GM23338 (cell line): ENCODE results near the gene MYO18A. TPM values are rescaled to one million over a fixed set of nuclear protein-coding genes. Genes with fewer than 3 reads are reported as not detected.

ENCODE experiments used
- ATAC-seq: fragments of 200-7000 bp; cut with Tn5 transposase; 3 replicates; pipeline ENCODE4 v1.9.1; 2020
- DNase-seq: peaks from one replicate; pipeline ENCODE4 v3.0.0-alpha.2; 2015; ENCODE audit warnings: low spot score
- H2AFZ ChIP-seq: fragments of 200-600 bp; sonication (generic); 2 replicates; pipeline ENCODE4 v1.8.0; 2016; ENCODE audit warnings: antibody characterized with exemption, mild to moderate bottlenecking, moderate library complexity
- H3F3A ChIP-seq: fragments of 200-600 bp; sonication (generic); replicated peaks from 2 replicates; pipeline ENCODE4 v1.8.0; 2017; ENCODE audit warnings: antibody characterized with exemption, mixed run types, low read depth
- H3K27ac ChIP-seq: fragments of 200-600 bp; sonication (generic); 2 replicates; pipeline ENCODE4 v1.6.1; 2016; ENCODE audit warnings: low read depth
- H3K27me3 ChIP-seq: fragments of 200-600 bp; sonication (generic); 2 replicates; pipeline ENCODE4 v1.8.0; 2016; ENCODE audit warnings: mild to moderate bottlenecking, mixed run types, moderate library complexity; ENCODE audit not compliant: insufficient read depth
- H3K36me3 ChIP-seq: fragments of 200-600 bp; sonication (generic); 2 replicates; pipeline ENCODE4 v1.8.0; 2016; ENCODE audit warnings: mild to moderate bottlenecking; ENCODE audit not compliant: insufficient read depth
- H3K4me1 ChIP-seq: fragments of 200-600 bp; sonication (generic); 2 replicates; pipeline ENCODE4 v1.8.0; 2016; ENCODE audit warnings: mild to moderate bottlenecking, moderate library complexity; ENCODE audit not compliant: insufficient read depth
- H3K4me2 ChIP-seq: fragments of 200-600 bp; sonication (generic); 2 replicates; pipeline ENCODE4 v1.7.1; 2017; ENCODE audit warnings: mixed run types
- H3K4me3 ChIP-seq: fragments of 200-600 bp; sonication (generic); 2 replicates; pipeline ENCODE4 v1.6.1; 2016; ENCODE audit warnings: mixed run types
- H3K79me2 ChIP-seq: fragments of 200-600 bp; sonication (generic); replicated peaks from 2 replicates; pipeline ENCODE4 v1.8.0; 2017; ENCODE audit warnings: mild to moderate bottlenecking; ENCODE audit not compliant: insufficient read depth
- H3K9me2 ChIP-seq: fragments of 200-600 bp; sonication (generic); 2 replicates; pipeline ENCODE4 v1.8.0; 2017; ENCODE audit not compliant: insufficient read depth
- H4K20me1 ChIP-seq: fragments of 200-600 bp; sonication (generic); replicated peaks from 2 replicates; pipeline ENCODE4 v1.8.0; 2017; ENCODE audit warnings: mild to moderate bottlenecking; ENCODE audit not compliant: insufficient read depth
- H3K27ac Mint-ChIP-seq: 2 replicates; pipeline ENCODE4 v1.8.0; 2020; ENCODE audit warnings: inconsistent platforms, mild to moderate bottlenecking, moderate library complexity, mixed read lengths
- H3K27me3 Mint-ChIP-seq: 3 replicates; pipeline ENCODE4 v1.8.0; 2022; ENCODE audit warnings: low read depth, mild to moderate bottlenecking, moderate library complexity, mixed read lengths, inconsistent platforms; ENCODE audit not compliant: insufficient read depth, poor library complexity
- H3K36me3 Mint-ChIP-seq: 3 replicates; pipeline ENCODE4 v1.8.0; 2021; ENCODE audit warnings: low read depth, mild to moderate bottlenecking, inconsistent platforms, moderate library complexity, mixed read lengths
- H3K4me1 Mint-ChIP-seq: 3 replicates; pipeline ENCODE4 v1.8.0; 2020; ENCODE audit warnings: mild to moderate bottlenecking, inconsistent platforms, mixed read lengths
- H3K4me3 Mint-ChIP-seq: 3 replicates; pipeline ENCODE4 v1.8.0; 2021; ENCODE audit warnings: moderate library complexity, mild to moderate bottlenecking, inconsistent platforms, mixed read lengths
- H3K9me3 Mint-ChIP-seq: 3 replicates; pipeline ENCODE4 v1.8.0; 2020; ENCODE audit warnings: moderate library complexity, mild to moderate bottlenecking, inconsistent platforms, mixed read lengths
- CREB1 ChIP-seq: fragments of 250-450 bp; sonication (Bioruptor Pico); IDR thresholded peaks from 2 replicates; pipeline ENCODE4 v1.5.0; 2020; ENCODE audit warnings: low read depth, mild to moderate bottlenecking, moderate library complexity
- EZH2 ChIP-seq: fragments of 200-600 bp; sonication (generic); IDR thresholded peaks from one replicate; pipeline ENCODE4 v1.8.0; 2017; ENCODE audit warnings: antibody characterized with exemption, mild to moderate bottlenecking, low read depth; ENCODE audit not compliant: unreplicated experiment
- EZH2phosphoT487 ChIP-seq: fragments of 200-600 bp; sonication (generic); IDR thresholded peaks from one replicate; pipeline ENCODE4 v1.8.1; 2018; ENCODE audit warnings: antibody characterized with exemption; ENCODE audit not compliant: unreplicated experiment
- POLR2AphosphoS5 ChIP-seq: IDR thresholded peaks from 2 replicates; pipeline ENCODE4 v1.6.1; 2016; ENCODE audit warnings: antibody characterized with exemption, low read depth
- REST ChIP-seq: IDR thresholded peaks from one replicate; pipeline ENCODE4 v1.6.1; 2018; ENCODE audit warnings: antibody characterized with exemption; ENCODE audit not compliant: unreplicated experiment
- ZNF114 ChIP-seq: fragments of 250-450 bp; sonication (Bioruptor Pico); IDR thresholded peaks from 2 replicates; pipeline ENCODE4 v1.5.0; 2020; ENCODE audit warnings: mild to moderate bottlenecking, moderate library complexity
- ZNF331 ChIP-seq: fragments of 250-450 bp; sonication (Bioruptor Pico); IDR thresholded peaks from 2 replicates; pipeline ENCODE4 v1.5.0; 2020; ENCODE audit warnings: low read depth, mild to moderate bottlenecking, moderate library complexity
- ZNF462 ChIP-seq: fragments of 250-450 bp; sonication (Bioruptor Pico); IDR thresholded peaks from 2 replicates; pipeline ENCODE4 v1.5.0; 2020; ENCODE audit warnings: mild to moderate bottlenecking, moderate library complexity
- polyA plus RNA-seq: library from polyadenylated mRNA; unstranded; fragments of >200 nt; fragmentation: Nextera tagmentation; extraction: Ambion mirVana; gene quantifications from 2 replicates; pipeline ENCODE4 v1.2.1, GENCODE V29; 2016
- total RNA-seq: library from RNA; depleted of rRNA; stranded (reverse); fragments of >200 nt; shearing (Covaris generic); gene quantifications from 2 replicates; pipeline ENCODE4 v1.2.3, GENCODE V29; 2014
- TF ChIP-seq, protein P1 (sequence below), 2 experiments: fragments of 200-600 bp in 1 of 2; sonication (generic) in 1 of 2; conservative IDR thresholded peaks; 2 replicates each; pipeline versions ENCODE4 v1.5.1 to v1.6.1; 2016 to 2017; ENCODE audit warnings: antibody characterized with exemption in 2 of 2, low read depth in 2 of 2, mild to moderate bottlenecking in 2 of 2, moderate library complexity in 1 of 2
- TF ChIP-seq, protein P2 (sequence below): IDR thresholded peaks from 2 replicates; pipeline ENCODE4 v1.6.1; 2016; ENCODE audit warnings: antibody characterized with exemption

MYO18A gene
- total and polyA plus RNA-seq, 2 experiments from 2014 or later, result 18.3 to 37.5 TPM

GRCh38 chr17:29091606-29092289 is 88.5 kb downstream of the MYO18A start:
- Histone ChIP-seq H3K4me3 (no peak overlapping the region), H3K4me1 (peaks cover 5% of the 10 kb centered on the region; the same call in 1 of the 2 replicates), H3K9me2 (no peaks in the 10 kb centered on the region), H3K79me2 (no peaks in the 10 kb centered on the region), H3K4me2 (no peak overlapping the region), H3K27me3 (no peaks in the 10 kb centered on the region), H3F3A (peaks cover 10% of the 10 kb centered on the region; the same call in 1 of the 2 replicates), H3K27ac (no peak overlapping the region), H2AFZ (no peak overlapping the region), H4K20me1 (no peaks in the 10 kb centered on the region), H3K36me3 (no peaks in the 10 kb centered on the region; the same call in 1 of the 2 replicates)
- Mint-ChIP-seq H3K4me1 (peaks cover 44% of the 10 kb centered on the region), H3K4me3 (no peak overlapping the region), H3K27me3 (peaks cover 19% of the 10 kb centered on the region), H3K9me3 (peaks cover 3% of the 10 kb centered on the region; the same call in 1 of the 3 replicates), H3K27ac (no peak overlapping the region), H3K36me3 (peaks cover 52% of the 10 kb centered on the region)
- DNase-seq (no peak), ATAC-seq (no peak)
- TF ChIP-seq ZNF331 (CRISPR knock-in tag), result no peak
- TF ChIP-seq, protein P1, sequence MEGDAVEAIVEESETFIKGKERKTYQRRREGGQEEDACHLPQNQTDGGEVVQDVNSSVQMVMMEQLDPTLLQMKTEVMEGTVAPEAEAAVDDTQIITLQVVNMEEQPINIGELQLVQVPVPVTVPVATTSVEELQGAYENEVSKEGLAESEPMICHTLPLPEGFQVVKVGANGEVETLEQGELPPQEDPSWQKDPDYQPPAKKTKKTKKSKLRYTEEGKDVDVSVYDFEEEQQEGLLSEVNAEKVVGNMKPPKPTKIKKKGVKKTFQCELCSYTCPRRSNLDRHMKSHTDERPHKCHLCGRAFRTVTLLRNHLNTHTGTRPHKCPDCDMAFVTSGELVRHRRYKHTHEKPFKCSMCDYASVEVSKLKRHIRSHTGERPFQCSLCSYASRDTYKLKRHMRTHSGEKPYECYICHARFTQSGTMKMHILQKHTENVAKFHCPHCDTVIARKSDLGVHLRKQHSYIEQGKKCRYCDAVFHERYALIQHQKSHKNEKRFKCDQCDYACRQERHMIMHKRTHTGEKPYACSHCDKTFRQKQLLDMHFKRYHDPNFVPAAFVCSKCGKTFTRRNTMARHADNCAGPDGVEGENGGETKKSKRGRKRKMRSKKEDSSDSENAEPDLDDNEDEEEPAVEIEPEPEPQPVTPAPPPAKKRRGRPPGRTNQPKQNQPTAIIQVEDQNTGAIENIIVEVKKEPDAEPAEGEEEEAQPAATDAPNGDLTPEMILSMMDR (conservative IDR thresholded peaks at IDR 0.05; ENCODE audit: low read depth in 2 of 2), result no peak
- TF ChIP-seq EZH2phosphoT487, result no peak
- no peak for TF ChIP-seq EZH2
- no peak for TF ChIP-seq CREB1 (CRISPR knock-in tag)
- no peak for TF ChIP-seq ZNF462
- TF ChIP-seq, protein P2, sequence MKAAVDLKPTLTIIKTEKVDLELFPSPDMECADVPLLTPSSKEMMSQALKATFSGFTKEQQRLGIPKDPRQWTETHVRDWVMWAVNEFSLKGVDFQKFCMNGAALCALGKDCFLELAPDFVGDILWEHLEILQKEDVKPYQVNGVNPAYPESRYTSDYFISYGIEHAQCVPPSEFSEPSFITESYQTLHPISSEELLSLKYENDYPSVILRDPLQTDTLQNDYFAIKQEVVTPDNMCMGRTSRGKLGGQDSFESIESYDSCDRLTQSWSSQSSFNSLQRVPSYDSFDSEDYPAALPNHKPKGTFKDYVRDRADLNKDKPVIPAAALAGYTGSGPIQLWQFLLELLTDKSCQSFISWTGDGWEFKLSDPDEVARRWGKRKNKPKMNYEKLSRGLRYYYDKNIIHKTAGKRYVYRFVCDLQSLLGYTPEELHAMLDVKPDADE, result no peak
- no peak for TF ChIP-seq POLR2AphosphoS5
- no peak for TF ChIP-seq REST
- TF ChIP-seq ZNF114 (CRISPR knock-in tag), result no peak
